Panc1 (cell line): ENCODE data around the gene MALSU1. TPM values are rescaled to one million over a fixed set of nuclear protein-coding genes. Genes with fewer than 3 reads are reported as not detected.

Source experiments
- ATAC-seq: fragments of 200-7000 bp; cut with Tn5 transposase; 2 replicates; pipeline ENCODE4 v1.9.1; 2020; ENCODE audit warnings: mild to moderate bottlenecking, moderate library complexity
- BruUV-seq: library from RNA; stranded (reverse); fragments of 400-500 nt; replicated peaks from 2 replicates; lab custom pipeline; 2021; lab: Mats Ljungman, UMichigan
- CTCF ChIA-PET: fragments of 300-600 bp; sonication (Branson Sonifier 250); formaldehyde crosslinking; loops from one replicate; lab custom pipeline; 2022; ENCODE audit warnings: antibody characterized with exemption; lab: Charles Lee
- POLR2A ChIA-PET: fragments of 300-600 bp; sonication (Branson Sonifier 250); formaldehyde crosslinking; loops from one replicate; lab custom pipeline; 2022; ENCODE audit warnings: antibody characterized with exemption; lab: Charles Lee
- DNase-seq: peaks from one replicate; pipeline ENCODE4 v3.0.0-alpha.2; 2010; ENCODE audit warnings: low read depth, low spot score
- H3K27ac ChIP-seq: 2 replicates; pipeline ENCODE4 v1.5.1; 2011; ENCODE audit warnings: mild to moderate bottlenecking, low read length, inconsistent platforms
- H3K27me3 ChIP-seq: fragments of 200-500 bp; sonication (Bioruptor generic); 2 replicates; pipeline ENCODE4 v1.6.0; 2014; ENCODE audit warnings: low read length, inconsistent platforms; ENCODE audit not compliant: control insufficient read depth, insufficient read depth
- H3K36me3 ChIP-seq: fragments of 200-500 bp; sonication (Bioruptor generic); 2 replicates; pipeline ENCODE4 v1.5.1; 2014; ENCODE audit warnings: inconsistent platforms, mild to moderate bottlenecking, low read length, moderate library complexity; ENCODE audit not compliant: control insufficient read depth, insufficient read depth
- H3K4me1 ChIP-seq: 2 replicates; pipeline ENCODE4 v1.5.1; 2011; ENCODE audit warnings: inconsistent platforms, mild to moderate bottlenecking, low read length, moderate library complexity; ENCODE audit not compliant: control insufficient read depth, insufficient read depth
- H3K4me3 ChIP-seq, 2 experiments: 2 replicates each; pipeline ENCODE4 v1.5.1; 2011 to 2012; ENCODE audit warnings: low read depth in 2 of 2, low read length in 2 of 2, mild to moderate bottlenecking in 2 of 2, inconsistent platforms in 1 of 2, moderate library complexity in 1 of 2
- H3K9me3 ChIP-seq: fragments of 200-500 bp; sonication (Bioruptor generic); 2 replicates; pipeline ENCODE4 v1.5.1; 2014; ENCODE audit warnings: low read depth, mild to moderate bottlenecking, inconsistent platforms, low read length, moderate library complexity; ENCODE audit not compliant: control insufficient read depth, insufficient read depth
- CTCF ChIP-seq: fragments of 450-650 bp; IDR thresholded peaks from 2 replicates; pipeline ENCODE4 v1.5.1; 2017; ENCODE audit warnings: mild to moderate bottlenecking
- POLR2AphosphoS5 ChIP-seq: IDR thresholded peaks from 2 replicates; pipeline ENCODE4 v1.6.1; 2012; ENCODE audit warnings: mild to moderate bottlenecking, low read depth, low read length, moderate library complexity
- REST ChIP-seq, 2 experiments: IDR thresholded peaks; 2 replicates each; pipeline ENCODE4 v1.6.1; 2011 to 2012; ENCODE audit warnings: low read depth in 2 of 2, control low read depth in 1 of 2, low read length in 1 of 2, mild to moderate bottlenecking in 1 of 2, moderate library complexity in 1 of 2; ENCODE audit not compliant: insufficient read depth in 1 of 2
- SIN3A ChIP-seq: IDR thresholded peaks from 2 replicates; pipeline ENCODE4 v1.6.1; 2012; ENCODE audit warnings: low read depth, mild to moderate bottlenecking, low read length, moderate library complexity, borderline replicate concordance; ENCODE audit not compliant: insufficient read depth
- TCF7L2 ChIP-seq: IDR thresholded peaks from 2 replicates; pipeline ENCODE4 v1.6.1; 2011; ENCODE audit warnings: mild to moderate bottlenecking, low read depth, low read length, inconsistent platforms
- in situ Hi-C: cut with HindIII; loops from 2 replicates; pipeline ENCODE4 v1.10.0; 2016; ENCODE audit warnings: low sequenced_read_pairs, low pct_unique_long_range_greater_than_20kb
- intact Hi-C: fragments of 100-400 bp; cut with micrococcal nuclease; formaldehyde crosslinking; loops from one replicate; pipeline ENCODE4 v1.10.0; 2022; ENCODE audit not compliant: unreplicated experiment
- total RNA-seq: library from RNA; stranded (reverse); gene quantifications from one replicate; pipeline ENCODE4 v1.2.1, GENCODE V29; 2021; ENCODE audit not compliant: unreplicated experiment

The MALSU1 gene
- total RNA-seq, 1 experiment from 2014 or later, result 111 TPM

GRCh38 chr7:23356168-23356567, 57.0 kb downstream of the MALSU1 start:
- H3K27ac ChIP-seq, result peak overlapping the region; percentile 2; the same call in 1 of the 2 replicates
- ChIA-PET POLR2A (no interaction called here), CTCF (no interaction called here)
- ATAC-seq (no peak), DNase-seq (no peak)
- in situ Hi-C loops, result no loop called here
- no peak for TF ChIP-seq CTCF
- no peak for TF ChIP-seq SIN3A
- TF ChIP-seq REST (IDR thresholded peaks at IDR 0.05; ENCODE audit: insufficient read depth in 1 of 2, low read depth in 2 of 2, low read length in 1 of 2), result no peak
- TF ChIP-seq TCF7L2, result no peak
- no peak for TF ChIP-seq POLR2AphosphoS5
- no TSS peak for BruUV-seq
- H3K36me3 ChIP-seq, result 0 out of 2 replicates have a peak, but pooled peaks cover 4% of the 10 kb centered on the region
- H3K4me3 ChIP-seq, result no peak overlapping the region
- no peaks in the 10 kb centered on the region for H3K27me3 ChIP-seq
- H3K4me1 ChIP-seq, result peaks cover 80% of the 10 kb centered on the region
- intact Hi-C loops, result loop anchor here (2.0 to 5.0 kb wide), 4 partner anchors 51 to 189 kb away; partner anchors contain the start of gene IGF2BP3
- H3K9me3 ChIP-seq, result no peaks in the 10 kb centered on the region

GRCh38 chr7:23356726-23357125, 57.6 kb downstream of the MALSU1 start:
- no peak for DNase-seq
- no peak overlapping the region for H3K4me3 ChIP-seq
- H3K27me3 ChIP-seq, result no peaks in the 10 kb centered on the region
- TF ChIP-seq REST (IDR thresholded peaks at IDR 0.05; ENCODE audit: insufficient read depth in 1 of 2, low read depth in 2 of 2, low read length in 1 of 2) (no peak), CTCF (no peak), SIN3A (no peak), TCF7L2 (no peak), POLR2AphosphoS5 (no peak)
- peaks cover 74% of the 10 kb centered on the region for H3K4me1 ChIP-seq
- ChIA-PET POLR2A (no interaction called here), CTCF (no interaction called here)
- in situ Hi-C loops, result no loop called here
- H3K27ac ChIP-seq, result peak overlapping the region; percentile 85
- intact Hi-C loops, result loop anchor here (2.0 to 5.0 kb wide), 4 partner anchors 51 to 188 kb away; partner anchors contain the start of gene IGF2BP3
- ATAC-seq, result 0 out of 2 replicates have a peak, but pooled peaks have one; percentile 31
- H3K36me3 ChIP-seq, result 0 out of 2 replicates have a peak, but pooled peaks cover 4% of the 10 kb centered on the region
- no TSS peak for BruUV-seq
- no peaks in the 10 kb centered on the region for H3K9me3 ChIP-seq
